Gastroesophageal sphincter (tissue), 3 donors: ENCODE results near the gene TNK1.

Source experiments
- EP300 ChIP-seq: sonication (generic); formaldehyde crosslinking; IDR thresholded peaks from one replicate; pipeline ENCODE4 v1.6.1; 2017; ENCODE audit warnings: antibody characterized with exemption, mild to moderate bottlenecking
- TF ChIP-seq, protein P1 (sequence below), 4 experiments: fragments of 200-600 bp in 2 of 4; fragments of 450-650 bp in 2 of 4; sonication (generic) in 1 of 4; IDR thresholded peaks; one replicate each; pipeline ENCODE4 v1.5.1; 2017 to 2019; ENCODE audit warnings: antibody characterized with exemption in 4 of 4, mild to moderate bottlenecking in 2 of 4, moderate library complexity in 2 of 4

DNA sequence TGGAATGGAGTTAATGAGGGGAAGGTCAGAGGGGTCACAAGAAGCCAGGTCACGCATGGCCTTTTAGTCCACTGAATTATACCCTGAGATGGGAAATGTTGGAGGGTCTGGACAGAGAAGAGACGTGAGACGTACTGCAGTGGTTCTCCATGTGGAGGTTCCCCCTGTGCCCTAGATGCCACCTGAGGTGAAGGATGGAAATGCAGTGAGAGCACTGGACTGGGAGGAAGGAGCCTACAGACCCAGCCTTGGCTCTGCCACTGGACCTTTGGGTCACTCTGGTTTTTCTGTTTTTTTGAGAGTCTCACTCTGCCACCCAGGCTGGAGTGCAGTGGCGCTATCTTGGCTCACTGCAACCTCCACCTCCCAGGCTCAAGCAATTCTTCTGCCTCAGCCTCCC, 15.3 kb downstream of the TNK1 start:
- no peak for TF ChIP-seq EP300
- TF ChIP-seq, protein P1, sequence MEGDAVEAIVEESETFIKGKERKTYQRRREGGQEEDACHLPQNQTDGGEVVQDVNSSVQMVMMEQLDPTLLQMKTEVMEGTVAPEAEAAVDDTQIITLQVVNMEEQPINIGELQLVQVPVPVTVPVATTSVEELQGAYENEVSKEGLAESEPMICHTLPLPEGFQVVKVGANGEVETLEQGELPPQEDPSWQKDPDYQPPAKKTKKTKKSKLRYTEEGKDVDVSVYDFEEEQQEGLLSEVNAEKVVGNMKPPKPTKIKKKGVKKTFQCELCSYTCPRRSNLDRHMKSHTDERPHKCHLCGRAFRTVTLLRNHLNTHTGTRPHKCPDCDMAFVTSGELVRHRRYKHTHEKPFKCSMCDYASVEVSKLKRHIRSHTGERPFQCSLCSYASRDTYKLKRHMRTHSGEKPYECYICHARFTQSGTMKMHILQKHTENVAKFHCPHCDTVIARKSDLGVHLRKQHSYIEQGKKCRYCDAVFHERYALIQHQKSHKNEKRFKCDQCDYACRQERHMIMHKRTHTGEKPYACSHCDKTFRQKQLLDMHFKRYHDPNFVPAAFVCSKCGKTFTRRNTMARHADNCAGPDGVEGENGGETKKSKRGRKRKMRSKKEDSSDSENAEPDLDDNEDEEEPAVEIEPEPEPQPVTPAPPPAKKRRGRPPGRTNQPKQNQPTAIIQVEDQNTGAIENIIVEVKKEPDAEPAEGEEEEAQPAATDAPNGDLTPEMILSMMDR (IDR thresholded peaks at IDR 0.05) = no peak
